Kidney (tissue), 14 donors: ENCODE data around the gene SLC51B. TPM values are rescaled to one million over a fixed set of nuclear protein-coding genes. Genes with fewer than 3 reads are reported as not detected.

Experiments
- DNase-seq, 5 donors: peaks; one replicate each; pipeline ENCODE4 v3.0.0-alpha.2; 2013 to 2020
- FAIRE-seq: peaks from 2 replicates; lab custom pipeline; 2012; peaks lifted over from hg19 to GRCh38; lab: Jason Lieb, UNC
- H3K27ac ChIP-seq, 2 donors: one replicate each; pipeline ENCODE4 v1.7.0; 2013; ENCODE audit warnings: low read depth in 2 of 2, low read length in 2 of 2, inconsistent platforms in 1 of 2
- H3K27me3 ChIP-seq: one replicate; pipeline ENCODE4 v1.7.1; 2013; ENCODE audit warnings: low read length, inconsistent platforms; ENCODE audit not compliant: control insufficient read depth, insufficient read depth
- H3K36me3 ChIP-seq, 3 donors: one replicate each; pipeline versions ENCODE4 v1.7.0 to v1.7.1; 2013; ENCODE audit warnings: low read length in 3 of 3, control low read depth in 1 of 3, inconsistent platforms in 1 of 3; ENCODE audit not compliant: insufficient read depth in 3 of 3, control insufficient read depth in 2 of 3
- H3K4me1 ChIP-seq, 3 donors: one replicate each; pipeline versions ENCODE4 v1.7.0 to v1.7.1; 2013; ENCODE audit warnings: low read length in 3 of 3, inconsistent platforms in 1 of 3, low read depth in 1 of 3; ENCODE audit not compliant: control insufficient read depth in 2 of 3, insufficient read depth in 2 of 3
- H3K4me3 ChIP-seq, 3 donors: one replicate each; pipeline versions ENCODE4 v1.7.0 to v1.8.1; 2013; ENCODE audit warnings: low read length in 3 of 3, control low read depth in 1 of 3, inconsistent platforms in 1 of 3
- H3K9ac ChIP-seq, 3 donors: one replicate each; pipeline versions ENCODE4 v1.7.0 to v1.7.1; 2013; ENCODE audit warnings: low read length in 3 of 3, control low read depth in 1 of 3, inconsistent platforms in 1 of 3
- H3K9me3 ChIP-seq, 3 donors: one replicate each; pipeline versions ENCODE4 v1.7.0 to v1.7.1; 2013; ENCODE audit warnings: low read length in 3 of 3, control low read depth in 1 of 3, inconsistent platforms in 1 of 3; ENCODE audit not compliant: control insufficient read depth in 2 of 3, insufficient read depth in 1 of 3
- CTCF ChIP-seq: IDR thresholded peaks from 3 replicates; pipeline ENCODE4 v1.5.1; 2012; ENCODE audit warnings: mild to moderate bottlenecking, moderate library complexity, borderline replicate concordance; ENCODE audit not compliant: insufficient read depth; ENCODE audit errors: extremely low read depth
- intact Hi-C: fragments of 100-400 bp; cut with DNase I; formaldehyde crosslinking; loops from one replicate; pipeline ENCODE4 v1.11.1; 2022
- polyA plus RNA-seq: library from polyadenylated mRNA; stranded (reverse); fragments of 350-450 nt; fragmentation: Illumina TruSeq; extraction: RNeasy Lipid Tissue Mini Kit (QIAGEN cat#74804); gene quantifications from one replicate; pipeline ENCODE4 v1.2.3, GENCODE V29; 2014; ENCODE audit warnings: low read depth, low replicate concordance; ENCODE audit not compliant: insufficient read depth
- total RNA-seq: library from RNA; stranded (reverse); fragmentation: NEBNext Ultra II Directional; extraction: Animal tissue kit (Norgen Biotek cat#: 25700); gene quantifications from one replicate; pipeline ENCODE4 v1.2.1, GENCODE V29; 2021
- donor health status: control.
- donor health status: control.
- donor health status: control.
- donor health status: control.
- donor health status: control.
- donor health status: DM: yes; HTN: yes; CAD: no.
- donor health status: Normal renal cell carcinoma (clear cell type).

The SLC51B gene
- total and polyA plus RNA-seq, 2 donors from 2014 or later, result 2.9 to 40.9 TPM

DNA sequence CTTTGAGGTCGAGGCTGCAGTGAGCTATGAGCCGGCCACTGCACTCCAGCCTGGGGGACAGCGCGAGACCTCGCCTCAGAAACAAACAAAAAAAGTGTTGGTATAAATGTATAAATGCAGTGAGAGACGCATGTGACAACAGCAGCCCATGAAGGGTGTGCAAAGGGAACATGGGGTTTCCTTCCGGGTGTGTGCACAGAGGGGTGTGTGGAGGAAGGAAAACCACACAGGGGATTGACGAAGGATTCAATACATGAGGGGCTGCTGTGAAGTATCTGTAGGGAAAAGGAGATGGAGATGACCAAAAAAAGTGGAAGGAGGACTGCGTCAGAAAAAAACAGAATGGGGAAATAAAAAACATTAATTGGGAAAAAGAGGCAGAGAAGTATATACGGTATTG is 16.8 kb upstream of the SLC51B start:
- FAIRE-seq (no peak), DNase-seq (no peak)
- no peak for TF ChIP-seq CTCF
- no peaks in the 10 kb centered on the region for H3K9me3 ChIP-seq
- H3K9ac ChIP-seq, result peak overlapping the region in 2 of 3 donors; percentile 57 to 60
- intact Hi-C loops, result no loop called here
- H3K4me1 ChIP-seq, result peaks cover 0 to 14% (median under 1%) of the 10 kb centered on the region in 3 donors
- no peaks in the 10 kb centered on the region for H3K27me3 ChIP-seq
- no peak overlapping the region for H3K27ac ChIP-seq
- peaks cover 0 to 5% (median 3%) of the 10 kb centered on the region in 3 donors for H3K36me3 ChIP-seq
- peak overlapping the region; percentile 73 to 88 (median 74) for H3K4me3 ChIP-seq

GRCh38 chr15:65028921-65029735 is 16.1 kb upstream of the SLC51B start, which contains the start of gene MTFMT:
Gene MTFMT, minus strand, starts transcription at chr15:65029639. Its CDS starts 26 bp downstream, at chr15:65029613.
- intact Hi-C loops, result no loop called here
- H3K9me3 ChIP-seq, result no peaks in the 10 kb centered on the region
- H3K4me3 ChIP-seq, result peak within 1 kb of the TSS; percentile 73 to 88 (median 74)
- H3K27me3 ChIP-seq, result no peaks in the 10 kb centered on the region
- no peak within 1 kb of the TSS for H3K27ac ChIP-seq
- peaks cover 0 to 5% (median 3%) of the 10 kb centered on the region in 3 donors for H3K36me3 ChIP-seq
- peaks cover 0 to 19% (median 3%) of the 10 kb centered on the region in 3 donors for H3K4me1 ChIP-seq
- TF ChIP-seq CTCF, result no peak
- peak; percentile 93 to 96 (median 95) for DNase-seq
- peak within 1 kb of the TSS; percentile 57 to 85 (median 60) for H3K9ac ChIP-seq
- FAIRE-seq, result no peak

GRCh38 chr15:65029736-65030208 is 15.4 kb upstream of the SLC51B start:
- TF ChIP-seq CTCF, result no peak
- no peak for FAIRE-seq
- no peak for DNase-seq
- peak overlapping the region in 1 of 3 donors; percentile 73 for H3K4me3 ChIP-seq
- H3K27me3 ChIP-seq, result no peaks in the 10 kb centered on the region
- H3K9me3 ChIP-seq, result no peaks in the 10 kb centered on the region
- no peak overlapping the region for H3K9ac ChIP-seq
- peaks cover 0 to 19% (median 3%) of the 10 kb centered on the region in 3 donors for H3K4me1 ChIP-seq
- no peak overlapping the region for H3K27ac ChIP-seq
- H3K36me3 ChIP-seq, result peaks cover 0 to 3% (median 3%) of the 10 kb centered on the region in 3 donors
- intact Hi-C loops, result no loop called here
